Ishikawa (cell line): Measurements from ENCODE around the gene MERTK.

ENCODE experiments used
- CEBPB ChIP-seq: IDR thresholded peaks from 2 replicates; pipeline ENCODE4 v1.6.1; 2012
- CREB1 ChIP-seq: IDR thresholded peaks from 2 replicates; pipeline ENCODE4 v1.6.1; 2012; ENCODE audit warnings: low read depth
- EGR1 ChIP-seq: IDR thresholded peaks from 2 replicates; pipeline ENCODE4 v1.6.1; 2012
- EP300 ChIP-seq: IDR thresholded peaks from 2 replicates; pipeline ENCODE4 v1.6.1; 2012; ENCODE audit warnings: borderline replicate concordance
- FOXM1 ChIP-seq: IDR thresholded peaks from 2 replicates; pipeline ENCODE4 v1.6.1; 2012; ENCODE audit warnings: low read depth, borderline replicate concordance
- MAX ChIP-seq: IDR thresholded peaks from 2 replicates; pipeline ENCODE4 v1.6.1; 2012
- NFIC ChIP-seq: IDR thresholded peaks from 2 replicates; pipeline ENCODE4 v1.6.1; 2012
- RAD21 ChIP-seq: IDR thresholded peaks from 2 replicates; pipeline ENCODE4 v1.6.1; 2012; ENCODE audit warnings: low read depth
- REST ChIP-seq: IDR thresholded peaks from 2 replicates; pipeline ENCODE4 v1.6.1; 2012; ENCODE audit warnings: low read depth, mild to moderate bottlenecking
- TAF1 ChIP-seq: IDR thresholded peaks from 2 replicates; pipeline ENCODE4 v1.6.1; 2012; ENCODE audit warnings: low read depth, mild to moderate bottlenecking
- TCF12 ChIP-seq: IDR thresholded peaks from 2 replicates; pipeline ENCODE4 v1.6.1; 2012; ENCODE audit warnings: low read depth
- TEAD4 ChIP-seq: IDR thresholded peaks from 2 replicates; pipeline ENCODE4 v1.6.1; 2012
- USF1 ChIP-seq: IDR thresholded peaks from 2 replicates; pipeline ENCODE4 v1.6.1; 2012
- YY1 ChIP-seq: IDR thresholded peaks from 2 replicates; pipeline ENCODE4 v1.6.1; 2012; ENCODE audit warnings: low read depth
- ZBTB7A ChIP-seq: IDR thresholded peaks from 2 replicates; pipeline ENCODE4 v1.6.1; 2012; ENCODE audit warnings: low read depth

MERTK gene

GRCh38 chr2:112073875-112074274 is 175.5 kb downstream of the MERTK start:
- TF ChIP-seq USF1 (no peak), REST (no peak), CREB1 (no peak), NFIC (no peak), TCF12 (no peak), EP300 (no peak), CEBPB (no peak), TAF1 (no peak), EGR1 (no peak), ZBTB7A (no peak), TEAD4 (no peak), FOXM1 (no peak), YY1 (no peak), MAX (no peak), RAD21 (no peak)

- TF ChIP-seq TCF12 = no peak
- TF ChIP-seq NFIC = no peak
- no peak for TF ChIP-seq MAX
- TF ChIP-seq TEAD4 = no peak
- no peak for TF ChIP-seq USF1
- no peak for TF ChIP-seq ZBTB7A
- no peak for TF ChIP-seq TAF1
- no peak for TF ChIP-seq REST
- no peak for TF ChIP-seq EGR1
- no peak for TF ChIP-seq YY1
Measured at GRCh38 chr2:112074506-112074905, 176.1 kb downstream of the MERTK start.

GRCh38 chr2:112075490-112076260 is 177.3 kb downstream of the MERTK start:
- TF ChIP-seq EP300 (no peak), TEAD4 (0 out of 2 replicates have a peak, but pooled peaks have one; percentile 5)

GRCh38 chr2:112077814-112078213 is 179.4 kb downstream of the MERTK start:
- no peak for TF ChIP-seq EP300
- no peak for TF ChIP-seq MAX
- no peak for TF ChIP-seq USF1
- no peak for TF ChIP-seq NFIC
- TF ChIP-seq ZBTB7A = no peak
- TF ChIP-seq TEAD4 = no peak
- no peak for TF ChIP-seq FOXM1
